Fibroblast of lung (primary cell): Measurements from ENCODE around the gene CHST4. TPM values are rescaled to one million over a fixed set of nuclear protein-coding genes. Genes with fewer than 3 reads are reported as not detected.

Source experiments
- DNase-seq, 2 donors: peaks; one replicate each; pipeline versions ENCODE4 v3.0.0 to v3.0.0-alpha.2; 2010; ENCODE audit warnings: low read depth in 2 of 2
- H2AFZ ChIP-seq: 2 replicates; pipeline ENCODE4 v1.5.1; 2012; ENCODE audit warnings: low read length, control low read depth, inconsistent platforms
- H3K27ac ChIP-seq: 2 replicates; pipeline ENCODE4 v1.5.1; 2011; ENCODE audit warnings: low read length, control low read depth; ENCODE audit not compliant: insufficient read depth
- H3K27me3 ChIP-seq: 2 replicates; pipeline ENCODE4 v1.5.1; 2011; ENCODE audit warnings: mild to moderate bottlenecking, low read length; ENCODE audit not compliant: control insufficient read depth, insufficient read depth
- H3K36me3 ChIP-seq: 2 replicates; pipeline ENCODE4 v1.5.1; 2011; ENCODE audit warnings: low read length; ENCODE audit not compliant: control insufficient read depth, insufficient read depth
- H3K4me1 ChIP-seq: 2 replicates; pipeline ENCODE4 v1.5.1; 2011; ENCODE audit warnings: low read length; ENCODE audit not compliant: control insufficient read depth, insufficient read depth; ENCODE audit errors: extremely low read depth
- H3K4me2 ChIP-seq: 2 replicates; pipeline ENCODE4 v1.5.1; 2011; ENCODE audit warnings: low read length, control low read depth; ENCODE audit not compliant: insufficient read depth; ENCODE audit errors: extremely low read depth
- H3K4me3 ChIP-seq, 4 experiments: fragments of 200-600 bp in 1 of 4; sonication (generic) in 1 of 4; replicated peaks in 1 of 4; 2 replicates each; pipeline ENCODE4 v1.5.1; 2011 to 2016; ENCODE audit warnings: low read length in 4 of 4, low read depth in 3 of 4, mild to moderate bottlenecking in 3 of 4, control low read depth in 2 of 4, inconsistent platforms in 1 of 4, mixed read lengths in 1 of 4; ENCODE audit not compliant: insufficient read depth in 1 of 4; ENCODE audit errors: control extremely low read depth in 1 of 4
- H3K79me2 ChIP-seq: 2 replicates; pipeline ENCODE4 v1.5.1; 2012; ENCODE audit warnings: mild to moderate bottlenecking, low read length, inconsistent platforms; ENCODE audit not compliant: control insufficient read depth, insufficient read depth
- H3K9ac ChIP-seq: 2 replicates; pipeline ENCODE4 v1.5.1; 2011; ENCODE audit warnings: mild to moderate bottlenecking, low read length, control low read depth; ENCODE audit not compliant: insufficient read depth
- H3K9me3 ChIP-seq: 2 replicates; pipeline ENCODE4 v1.5.1; 2012; ENCODE audit warnings: low read depth, low read length; ENCODE audit not compliant: control insufficient read depth, insufficient read depth
- H4K20me1 ChIP-seq: 2 replicates; pipeline ENCODE4 v1.5.1; 2011; ENCODE audit warnings: low read length; ENCODE audit not compliant: control insufficient read depth, insufficient read depth; ENCODE audit errors: extremely low read depth
- CTCF ChIP-seq, 2 donors: IDR thresholded peaks in 1 of 2; conservative IDR thresholded peaks in 1 of 2; 1 replicate in 1 of 2; 2 replicates in 1 of 2; pipeline ENCODE4 v1.5.1; 2011 to 2012; ENCODE audit warnings: low read length in 2 of 2, control low read depth in 1 of 2, inconsistent platforms in 1 of 2, low read depth in 1 of 2, mild to moderate bottlenecking in 1 of 2
- EZH2 ChIP-seq: IDR thresholded peaks from 2 replicates; pipeline ENCODE4 v1.5.1; 2012; ENCODE audit warnings: low read length, control low read depth, mild to moderate bottlenecking; ENCODE audit errors: missing control alignments
- polyA plus RNA-seq, 2 donors: library from polyadenylated mRNA; depleted of rRNA in 1 of 2; stranded (reverse) in 1 of 2; unstranded in 1 of 2; fragments of >200 nt; gene quantifications; 2 replicates each; pipeline ENCODE4 v1.2.1, GENCODE V29; 2011 to 2012; ENCODE audit warnings: missing spikeins in 1 of 2
- total RNA-seq: library from RNA; depleted of rRNA; stranded (reverse); fragments of >200 nt; gene quantifications from 2 replicates; pipeline ENCODE4 v1.2.1, GENCODE V29; 2014

Gene CHST4
- total and polyA plus RNA-seq, 2 donors (not counting 1 experiment from before 2014, with no cell fraction given), result not detected

GRCh38 chr16:71555230-71555891 is 29.1 kb downstream of the CHST4 start:
- DNase-seq, result no peak
- Histone ChIP-seq H3K4me2 (no peak overlapping the region), H2AFZ (no peak overlapping the region), H4K20me1 (no peaks in the 10 kb centered on the region), H3K27ac (no peak overlapping the region), H3K4me1 (no peaks in the 10 kb centered on the region), H3K27me3 (no peaks in the 10 kb centered on the region), H3K9ac (no peak overlapping the region), H3K79me2 (no peaks in the 10 kb centered on the region), H3K4me3 (no peak overlapping the region), H3K9me3 (no peaks in the 10 kb centered on the region), H3K36me3 (no peaks in the 10 kb centered on the region)
- no peak for TF ChIP-seq CTCF (conservative IDR thresholded peaks at IDR 0.05 in 1 of 2, IDR thresholded peaks at IDR 0.05 in 1 of 2; ENCODE audit: low read depth in 1 of 2, low read length in 2 of 2)
- TF ChIP-seq EZH2, result no peak

- H3K4me2 ChIP-seq, result no peak overlapping the region
- H3K27ac ChIP-seq, result no peak overlapping the region
- H3K9me3 ChIP-seq, result no peaks in the 10 kb centered on the region
- H3K9ac ChIP-seq, result no peak overlapping the region
- H2AFZ ChIP-seq, result no peak overlapping the region
- H3K4me3 ChIP-seq, result no peak overlapping the region
- H3K4me1 ChIP-seq, result no peaks in the 10 kb centered on the region
- no peaks in the 10 kb centered on the region for H4K20me1 ChIP-seq
- H3K27me3 ChIP-seq, result no peaks in the 10 kb centered on the region
- no peak for TF ChIP-seq EZH2
- TF ChIP-seq CTCF (conservative IDR thresholded peaks at IDR 0.05 in 1 of 2, IDR thresholded peaks at IDR 0.05 in 1 of 2; ENCODE audit: low read depth in 1 of 2, low read length in 2 of 2), result no peak
- no peak for DNase-seq
- no peaks in the 10 kb centered on the region for H3K79me2 ChIP-seq
- H3K36me3 ChIP-seq, result no peaks in the 10 kb centered on the region
These were observed 31.1 kb downstream of the CHST4 start for GRCh38 chr16:71557299-71557698.

- no peak for TF ChIP-seq EZH2
- TF ChIP-seq CTCF (conservative IDR thresholded peaks at IDR 0.05 in 1 of 2, IDR thresholded peaks at IDR 0.05 in 1 of 2; ENCODE audit: low read depth in 1 of 2, low read length in 2 of 2), result no peak
- Histone ChIP-seq H3K36me3 (no peaks in the 10 kb centered on the region), H3K9ac (no peak overlapping the region), H2AFZ (no peak overlapping the region), H3K9me3 (no peaks in the 10 kb centered on the region), H3K4me1 (no peaks in the 10 kb centered on the region), H3K27ac (no peak overlapping the region), H3K79me2 (no peaks in the 10 kb centered on the region), H3K27me3 (no peaks in the 10 kb centered on the region), H3K4me2 (no peak overlapping the region), H4K20me1 (no peaks in the 10 kb centered on the region), H3K4me3 (no peak overlapping the region)
- DNase-seq, result no peak
These were observed 31.8 kb downstream of the CHST4 start for GRCh38 chr16:71557954-71558582.
